HEK293 (cell line): ENCODE results near the gene MLX.

Source experiments
- CTCF ChIA-PET: fragments of 350-600 bp; formaldehyde crosslinking; extraction: SDS; loops from one replicate; lab custom pipeline; 2021; ENCODE audit warnings: antibody characterized with exemption; lab: Yijun Ruan, JAX
- POLR2A ChIA-PET: fragments of 300-600 bp; formaldehyde crosslinking; extraction: SDS; loops from one replicate; lab custom pipeline; 2020; ENCODE audit warnings: antibody characterized with exemption, inconsistent platforms; lab: Yijun Ruan, JAX
- H3K27ac ChIP-seq: fragments of 200-500 bp; sonication (Bioruptor generic); 2 replicates; pipeline ENCODE4 v1.5.1; 2014; ENCODE audit warnings: low read depth, low read length, control low read depth, inconsistent platforms; ENCODE audit errors: extremely low read depth
- H3K36me3 ChIP-seq, 2 experiments: fragments of 200-500 bp in 1 of 2; sonication (Bioruptor generic) in 1 of 2; 1 replicate in 1 of 2; 2 replicates in 1 of 2; pipeline ENCODE4 v1.5.1; 2014 to 2017; ENCODE audit warnings: inconsistent platforms in 2 of 2, low read length in 2 of 2; ENCODE audit not compliant: control insufficient read depth in 2 of 2, insufficient read depth in 1 of 2
- H3K4me1 ChIP-seq: fragments of 200-500 bp; sonication (Bioruptor generic); 2 replicates; pipeline ENCODE4 v1.5.1; 2014; ENCODE audit warnings: mild to moderate bottlenecking, low read length, inconsistent platforms; ENCODE audit not compliant: control insufficient read depth, insufficient read depth
- H3K4me3 ChIP-seq: 2 replicates; pipeline ENCODE4 v1.5.1; 2011; ENCODE audit warnings: low read depth, mild to moderate bottlenecking, control low read depth, low read length, moderate library complexity
- H3K9me3 ChIP-seq: fragments of 200-500 bp; sonication (Bioruptor generic); 2 replicates; pipeline ENCODE4 v1.5.1; 2014; ENCODE audit warnings: low read depth, low read length, inconsistent platforms; ENCODE audit not compliant: control insufficient read depth, insufficient read depth
- TSHZ1 ChIP-seq: fragments of 450-650 bp; formaldehyde crosslinking; IDR thresholded peaks from 2 replicates; pipeline ENCODE4 v1.5.1; 2016; ENCODE audit warnings: missing biosample characterization, missing genetic modification characterization, borderline replicate concordance
- ZBTB10 ChIP-seq: fragments of 450-650 bp; formaldehyde crosslinking; IDR thresholded peaks from 2 replicates; pipeline ENCODE4 v1.5.1; 2016; ENCODE audit warnings: missing biosample characterization, missing genetic modification characterization
- ZNF2 ChIP-seq: fragments of 450-650 bp; formaldehyde crosslinking; IDR thresholded peaks from 2 replicates; pipeline ENCODE4 v1.5.1; 2016; ENCODE audit warnings: missing biosample characterization, missing genetic modification characterization
- ZNF335 ChIP-seq: fragments of 450-650 bp; formaldehyde crosslinking; conservative IDR thresholded peaks from 2 replicates; pipeline ENCODE4 v1.5.1; 2016; ENCODE audit warnings: missing biosample characterization, missing genetic modification characterization
- ZNF398 ChIP-seq: fragments of 450-650 bp; formaldehyde crosslinking; IDR thresholded peaks from 2 replicates; pipeline ENCODE4 v1.5.1; 2017; ENCODE audit warnings: missing biosample characterization, missing genetic modification characterization
- ZNF473 ChIP-seq: fragments of 450-650 bp; formaldehyde crosslinking; IDR thresholded peaks from 2 replicates; pipeline ENCODE4 v1.5.1; 2017; ENCODE audit warnings: missing biosample characterization, missing genetic modification characterization
- ZNF600 ChIP-seq: fragments of 450-650 bp; formaldehyde crosslinking; IDR thresholded peaks from 2 replicates; pipeline ENCODE4 v1.5.1; 2016; ENCODE audit warnings: missing biosample characterization, missing genetic modification characterization
- ZNF768 ChIP-seq: fragments of 450-650 bp; formaldehyde crosslinking; IDR thresholded peaks from 2 replicates; pipeline ENCODE4 v1.5.1; 2018; ENCODE audit warnings: missing biosample characterization, mild to moderate bottlenecking, missing genetic modification characterization
- ZNF791 ChIP-seq: fragments of 450-650 bp; formaldehyde crosslinking; IDR thresholded peaks from 2 replicates; pipeline ENCODE4 v1.5.1; 2016; ENCODE audit warnings: missing biosample characterization, missing genetic modification characterization
- ZXDB ChIP-seq: fragments of 450-650 bp; formaldehyde crosslinking; IDR thresholded peaks from 2 replicates; pipeline ENCODE4 v1.5.1; 2016; ENCODE audit warnings: missing biosample characterization, missing genetic modification characterization

Gene MLX

GRCh38 chr17:42563950-42564349 is 3.0 kb upstream of the MLX start:
- peaks cover 0 to 48% of the 10 kb centered on the region in 2 experiments; a peak in 1 of 3 replicates for H3K36me3 ChIP-seq
- TF ChIP-seq ZNF768 (tag by site-specific recombination): no peak
- 0 out of 2 replicates have a peak, but pooled peaks have one; percentile 1 for TF ChIP-seq ZNF335 (tag by site-specific recombination)
- no peak for TF ChIP-seq ZNF473
- TF ChIP-seq ZNF791 (tag by site-specific recombination): no peak
- TF ChIP-seq TSHZ1: no peak
- TF ChIP-seq ZNF2 (tag by site-specific recombination): no peak
- TF ChIP-seq ZNF398 (tag by site-specific recombination): no peak
- ChIA-PET CTCF (interaction anchor here (1.0 to 1.5 kb wide), 3 partner anchors 11 to 434 kb away, joined by 3 to 5 read pairs (median 3); partner anchors contain the start of gene RPL27), POLR2A (interaction anchor here (2.6 to 4.8 kb wide), 2 partner anchors 9 to 14 kb away, joined by 10 to 48 read pairs; partner anchors contain the start of gene PSMC3IP)
- H3K27ac ChIP-seq: no peak overlapping the region
- H3K4me3 ChIP-seq: no peak overlapping the region
- H3K9me3 ChIP-seq: no peaks in the 10 kb centered on the region
- peaks cover 10% of the 10 kb centered on the region; the same call in 1 of the 2 replicates for H3K4me1 ChIP-seq

GRCh38 chr17:42564815-42565522 is 1.9 kb upstream of the MLX start:
- Histone ChIP-seq H3K4me3 (no peak overlapping the region), H3K36me3 (peaks cover 0 to 58% of the 10 kb centered on the region in 2 experiments; a peak in 1 of 3 replicates), H3K4me1 (peaks cover 10% of the 10 kb centered on the region; the same call in 1 of the 2 replicates), H3K9me3 (no peaks in the 10 kb centered on the region), H3K27ac (no peak overlapping the region)
- TF ChIP-seq ZXDB (tag by site-specific recombination): no peak
- TF ChIP-seq ZBTB10 (tag by site-specific recombination): no peak
- peak; percentile 67; the same call in 1 of the 2 replicates for TF ChIP-seq ZNF600
- ChIA-PET CTCF (interaction anchor here (1.0 to 1.8 kb wide), 3 partner anchors 17 to 433 kb away, joined by 3 to 7 read pairs (median 5); partner anchors contain the start of genes BECN1 and RPL27), POLR2A (interaction anchor here (0.5 to 4.8 kb wide), 4 partner anchors 10 to 581 kb away, joined by 3 to 48 read pairs (median 7); partner anchors contain the start of genes PSMC3IP, RETREG3 and TUBG1)
